DND-41 (cell line): ENCODE measurements around the gene ZC3H18.

ENCODE experiments used
- ATAC-seq: fragments of 200-7000 bp; cut with Tn5 transposase; 3 replicates; pipeline ENCODE4 v1.9.1; 2021; ENCODE audit warnings: low read depth; ENCODE audit not compliant: insufficient read depth
- DNase-seq: peaks from one replicate; pipeline ENCODE4 v3.0.0-alpha.2; 2020
- H2AFZ ChIP-seq: 2 replicates; pipeline ENCODE4 v1.6.0; 2012; ENCODE audit warnings: low read depth, low read length
- H3K27ac ChIP-seq: 2 replicates; pipeline ENCODE4 v1.5.1; 2012; ENCODE audit warnings: low read length, inconsistent platforms
- H3K27me3 ChIP-seq: fragments of 200-600 bp; sonication (generic); 2 replicates; pipeline ENCODE4 v1.6.0; 2012; ENCODE audit warnings: low read length, mild to moderate bottlenecking, inconsistent platforms; ENCODE audit not compliant: insufficient read depth, poor library complexity
- H3K36me3 ChIP-seq: 2 replicates; pipeline ENCODE4 v1.5.1; 2012; ENCODE audit warnings: low read length, inconsistent platforms; ENCODE audit not compliant: insufficient read depth
- H3K4me1 ChIP-seq: 2 replicates; pipeline ENCODE4 v1.5.1; 2012; ENCODE audit warnings: mild to moderate bottlenecking, low read length; ENCODE audit not compliant: insufficient read depth
- H3K4me2 ChIP-seq: 2 replicates; pipeline ENCODE4 v1.6.0; 2012; ENCODE audit warnings: mild to moderate bottlenecking, moderate library complexity, low read length, inconsistent platforms; ENCODE audit not compliant: insufficient read depth
- H3K4me3 ChIP-seq, 2 experiments: fragments of 200-600 bp in 1 of 2; shearing (Covaris generic) in 1 of 2; 2 replicates each; pipeline ENCODE4 v1.5.1; 2012 to 2016; ENCODE audit warnings: inconsistent platforms in 2 of 2, low read length in 2 of 2, mild to moderate bottlenecking in 2 of 2, low read depth in 1 of 2, moderate library complexity in 1 of 2
- H3K79me2 ChIP-seq: 2 replicates; pipeline ENCODE4 v1.6.0; 2012; ENCODE audit warnings: low read length, inconsistent platforms; ENCODE audit not compliant: insufficient read depth
- H3K9ac ChIP-seq: 2 replicates; pipeline ENCODE4 v1.6.0; 2012; ENCODE audit warnings: low read depth, mild to moderate bottlenecking, inconsistent platforms, low read length, moderate library complexity
- H3K9me3 ChIP-seq: 2 replicates; pipeline ENCODE4 v1.5.1; 2012; ENCODE audit warnings: low read length, moderate library complexity, mild to moderate bottlenecking, inconsistent platforms; ENCODE audit not compliant: insufficient read depth, severe bottlenecking
- H4K20me1 ChIP-seq: 2 replicates; pipeline ENCODE4 v1.6.0; 2012; ENCODE audit warnings: low read length; ENCODE audit not compliant: insufficient read depth
- CTCF ChIP-seq: IDR thresholded peaks from 2 replicates; pipeline ENCODE4 v1.5.1; 2012; ENCODE audit warnings: borderline replicate concordance, low read length, moderate library complexity, mild to moderate bottlenecking; ENCODE audit not compliant: poor library complexity, severe bottlenecking; ENCODE audit errors: extremely low read depth
- EZH2 ChIP-seq: IDR thresholded peaks from 3 replicates; pipeline ENCODE4 v1.6.1; 2012; ENCODE audit warnings: borderline replicate concordance, low read depth, mild to moderate bottlenecking, moderate library complexity, low read length, inconsistent platforms; ENCODE audit not compliant: severe bottlenecking

ZC3H18 gene

DNA sequence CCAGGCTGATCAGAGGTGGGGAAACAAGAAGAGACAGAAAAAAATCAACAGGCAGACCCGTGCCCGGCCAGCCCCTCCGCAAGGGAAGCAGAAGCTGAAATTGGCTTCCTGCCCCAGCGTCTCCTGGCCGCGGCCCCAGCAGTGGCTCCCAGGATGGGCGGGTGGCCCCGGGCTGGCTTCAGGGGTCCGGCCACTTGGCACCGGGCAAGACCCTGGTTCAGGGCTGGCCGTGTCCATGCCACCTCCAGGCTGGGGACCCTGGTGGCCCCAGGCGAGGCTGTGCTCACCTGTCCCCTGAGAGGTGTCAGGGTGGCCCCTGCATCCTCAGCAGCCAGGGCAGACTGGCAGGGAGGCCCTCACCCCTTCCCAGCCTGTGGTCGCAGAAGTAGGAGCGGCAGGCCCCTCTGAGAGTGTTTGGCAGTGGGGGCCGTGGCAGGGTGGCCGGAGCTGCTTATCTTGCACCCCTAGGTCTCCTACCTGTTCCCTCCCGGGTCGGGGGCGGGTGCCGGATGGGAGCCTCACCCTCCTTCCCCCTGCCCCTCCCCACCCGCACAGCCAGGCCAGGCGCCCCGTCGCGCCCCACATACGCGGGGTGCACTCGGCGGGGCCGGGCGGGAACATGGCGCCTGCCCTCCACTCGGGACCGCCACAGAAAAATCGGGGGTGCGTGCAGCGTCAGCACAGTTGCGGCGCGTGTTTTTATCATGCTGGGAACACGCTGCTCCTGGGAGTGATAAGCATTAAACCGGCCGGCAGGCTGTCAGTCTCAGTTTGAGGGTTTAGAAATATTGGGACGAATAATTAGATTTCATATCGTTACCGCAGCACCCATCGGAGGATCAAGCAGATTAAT is 46.7 kb upstream of the ZC3H18 start:
- Histone ChIP-seq H3K4me2 (no peak overlapping the region), H3K27me3 (no peaks in the 10 kb centered on the region), H3K9me3 (no peaks in the 10 kb centered on the region), H4K20me1 (peaks cover 5% of the 10 kb centered on the region; the same call in 1 of the 2 replicates), H3K9ac (no peak overlapping the region), H3K36me3 (no peaks in the 10 kb centered on the region), H3K79me2 (no peaks in the 10 kb centered on the region), H3K27ac (no peak overlapping the region), H3K4me3 (no peak overlapping the region), H3K4me1 (no peaks in the 10 kb centered on the region), H2AFZ (no peak overlapping the region)
- TF ChIP-seq CTCF, result no peak
- TF ChIP-seq EZH2, result no peak
- no peak for ATAC-seq
- no peak for DNase-seq

DNA sequence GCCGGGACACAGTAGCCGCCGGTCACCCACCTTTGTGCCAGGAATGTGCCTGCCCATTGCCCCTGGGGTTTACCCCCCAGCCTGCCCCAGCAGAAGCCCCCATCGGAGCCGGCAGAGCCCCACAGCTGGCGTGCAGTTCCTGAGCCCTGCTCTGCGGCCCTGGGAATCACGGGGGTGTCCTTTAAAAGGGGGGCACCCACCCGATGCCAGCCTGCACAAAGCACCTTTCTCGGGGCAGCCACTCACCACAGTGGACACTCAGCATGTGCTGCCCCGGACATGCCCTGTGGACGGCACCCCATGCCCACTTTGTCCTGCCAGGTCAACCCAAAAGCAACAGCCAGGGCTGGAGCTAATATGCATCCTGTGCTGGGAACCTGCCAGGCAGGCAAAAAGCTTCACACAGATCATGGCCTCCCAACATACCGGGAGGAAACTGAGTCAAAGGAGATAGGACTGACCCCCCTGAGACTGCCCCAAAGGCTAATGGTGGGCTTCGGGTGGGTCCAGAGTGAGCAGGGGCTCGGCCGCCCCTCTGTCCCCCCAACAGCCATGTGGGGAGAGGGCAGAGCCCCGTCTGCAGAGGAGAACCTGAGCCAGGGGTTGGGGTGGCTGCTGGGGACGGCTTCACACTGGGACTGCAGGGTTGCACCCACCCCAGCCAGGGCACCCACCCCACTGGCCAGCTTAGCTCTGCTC is 45.8 kb upstream of the ZC3H18 start:
- no peaks in the 10 kb centered on the region for H3K9me3 ChIP-seq
- no peak overlapping the region for H3K4me2 ChIP-seq
- DNase-seq (no peak), ATAC-seq (no peak)
- H3K79me2 ChIP-seq, result no peaks in the 10 kb centered on the region
- no peaks in the 10 kb centered on the region for H3K27me3 ChIP-seq
- H2AFZ ChIP-seq, result no peak overlapping the region
- H3K4me1 ChIP-seq, result no peaks in the 10 kb centered on the region
- H3K36me3 ChIP-seq, result no peaks in the 10 kb centered on the region
- H3K27ac ChIP-seq, result no peak overlapping the region
- peaks cover 5% of the 10 kb centered on the region; the same call in 1 of the 2 replicates for H4K20me1 ChIP-seq
- no peak overlapping the region for H3K9ac ChIP-seq
- no peak for TF ChIP-seq CTCF
- TF ChIP-seq EZH2, result no peak
- H3K4me3 ChIP-seq, result no peak overlapping the region

DNA sequence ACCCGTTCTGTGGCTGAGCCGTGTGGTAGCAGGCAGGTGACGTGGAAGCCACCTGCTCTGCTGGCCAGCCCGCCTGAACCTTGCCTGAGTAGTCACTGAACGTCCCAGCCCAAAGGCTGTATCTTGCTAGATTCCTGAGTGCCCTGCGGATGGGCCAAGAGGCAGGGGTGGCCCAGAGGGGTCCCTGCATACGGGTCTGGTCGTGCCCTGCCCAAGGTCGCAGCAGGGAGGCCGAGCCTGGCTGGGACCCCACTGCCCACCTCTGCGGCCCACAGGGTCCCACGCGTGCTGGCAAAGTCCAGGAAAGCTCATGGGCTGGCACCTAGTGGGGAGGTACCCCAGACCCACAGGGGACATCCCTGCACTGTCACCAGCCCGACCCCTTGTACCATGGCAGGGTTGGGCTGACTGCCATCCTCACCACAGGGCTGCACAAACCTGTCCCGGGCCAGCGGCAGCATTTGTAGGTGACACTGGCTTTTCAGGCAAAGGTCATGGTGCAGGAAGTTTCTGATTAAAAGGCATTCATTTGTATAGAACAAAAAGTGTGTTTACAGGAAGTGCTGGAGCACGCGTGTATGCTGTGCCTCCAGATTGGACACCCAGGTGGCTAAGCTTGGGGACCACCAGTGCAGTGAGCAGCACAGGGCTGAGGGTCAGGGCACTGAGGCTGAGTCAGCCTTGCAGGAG is 45.1 kb upstream of the ZC3H18 start:
- no peak overlapping the region for H3K27ac ChIP-seq
- no peak overlapping the region for H3K9ac ChIP-seq
- TF ChIP-seq EZH2 (no peak), CTCF (no peak)
- H3K27me3 ChIP-seq, result no peaks in the 10 kb centered on the region
- H3K36me3 ChIP-seq, result no peaks in the 10 kb centered on the region
- H3K9me3 ChIP-seq, result no peaks in the 10 kb centered on the region
- no peak overlapping the region for H2AFZ ChIP-seq
- DNase-seq (no peak), ATAC-seq (no peak)
- H3K79me2 ChIP-seq, result no peaks in the 10 kb centered on the region
- no peak overlapping the region for H3K4me2 ChIP-seq
- H3K4me3 ChIP-seq, result no peak overlapping the region
- H3K4me1 ChIP-seq, result no peaks in the 10 kb centered on the region
- H4K20me1 ChIP-seq, result peaks cover 5% of the 10 kb centered on the region; the same call in 1 of the 2 replicates
